NCI-H345 treated with DMSO at 0.1 percent for 48 hours (cell line): ENCODE data around the gene EPHA3.

Source experiments
- DNase-seq: peaks from one replicate; lab custom pipeline; 2025; ENCODE audit not compliant: unreplicated experiment; lab: John Stamatoyannopoulos, UW

Gene EPHA3

GRCh38 chr3:89278302-89279025 is 171.0 kb downstream of the EPHA3 start:
- no peak for DNase-seq

- DNase-seq: no peak
Measured at GRCh38 chr3:89280301-89280700, 172.9 kb downstream of the EPHA3 start.

- DNase-seq: no peak
Measured at GRCh38 chr3:89280822-89281365, 173.5 kb downstream of the EPHA3 start.

- no peak for DNase-seq
Measured at GRCh38 chr3:89287902-89288508, 180.6 kb downstream of the EPHA3 start.

- DNase-seq: no peak
Measured at GRCh38 chr3:89289574-89290190, 182.3 kb downstream of the EPHA3 start.

- no peak for DNase-seq
Measured at GRCh38 chr3:89297199-89297598, 189.8 kb downstream of the EPHA3 start.

GRCh38 chr3:89300526-89300925 is 193.1 kb downstream of the EPHA3 start:
- DNase-seq: no peak

- DNase-seq: no peak
Measured at GRCh38 chr3:89300981-89301380, 193.6 kb downstream of the EPHA3 start.

- DNase-seq: no peak
Measured at GRCh38 chr3:89303701-89304100, 196.3 kb downstream of the EPHA3 start.

GRCh38 chr3:89306540-89306939 is 199.1 kb downstream of the EPHA3 start:
- no peak for DNase-seq

GRCh38 chr3:89311581-89311980 is 204.2 kb downstream of the EPHA3 start:
- DNase-seq: no peak

GRCh38 chr3:89312141-89312540 is 204.7 kb downstream of the EPHA3 start:
- no peak for DNase-seq

- no peak for DNase-seq
Measured at GRCh38 chr3:89314454-89315098, 207.2 kb downstream of the EPHA3 start.

GRCh38 chr3:89315750-89316470 is 208.5 kb downstream of the EPHA3 start:
- DNase-seq: no peak

- DNase-seq: no peak
Measured at GRCh38 chr3:89320186-89320585, 212.8 kb downstream of the EPHA3 start.

- DNase-seq: no peak
Measured at GRCh38 chr3:89326997-89327396, 219.6 kb downstream of the EPHA3 start.

GRCh38 chr3:89332386-89332785 is 225.0 kb downstream of the EPHA3 start:
- DNase-seq: no peak

- no peak for DNase-seq
Measured at GRCh38 chr3:89332793-89333192, 225.4 kb downstream of the EPHA3 start.

GRCh38 chr3:89335693-89336092 is 228.3 kb downstream of the EPHA3 start:
- no peak for DNase-seq

GRCh38 chr3:89340408-89340807 is 233.0 kb downstream of the EPHA3 start:
- no peak for DNase-seq

GRCh38 chr3:89344076-89344475 is 236.7 kb downstream of the EPHA3 start:
- no peak for DNase-seq
